Transverse colon (tissue), 4 donors: Measurements from ENCODE around the gene ANKRD33. TPM values are rescaled to one million over a fixed set of nuclear protein-coding genes. Genes with fewer than 3 reads are reported as not detected.

Experiments
- DNase-seq: peaks from one replicate; pipeline ENCODE4 v3.0.0-alpha.2; 2019
- H3K27ac ChIP-seq, 4 donors: fragments of 200-600 bp; sonication (generic); 2 replicates each; pipeline ENCODE4 v1.5.1; 2016 to 2018; ENCODE audit warnings: inconsistent platforms in 4 of 4
- H3K27me3 ChIP-seq: fragments of 200-600 bp; sonication (generic); 2 replicates; pipeline ENCODE4 v1.5.1; 2017; ENCODE audit warnings: inconsistent platforms
- H3K36me3 ChIP-seq, 4 donors: fragments of 200-600 bp; sonication (generic); 2 replicates each; pipeline ENCODE4 v1.5.1; 2017 to 2019; ENCODE audit warnings: inconsistent platforms in 4 of 4
- H3K4me1 ChIP-seq, 4 donors: fragments of 200-600 bp; sonication (generic); 2 replicates each; pipeline ENCODE4 v1.5.1; 2017 to 2020; ENCODE audit warnings: inconsistent platforms in 4 of 4
- H3K4me3 ChIP-seq, 4 donors: fragments of 200-600 bp; sonication (generic); 1 replicate in 1 of 4; 2 replicates in 3 of 4; pipeline versions ENCODE4 v1.5.1 to v1.6.1; 2017 to 2019; ENCODE audit warnings: inconsistent platforms in 4 of 4
- H3K9me3 ChIP-seq, 2 donors: fragments of 200-600 bp; sonication (generic); 2 replicates each; pipeline ENCODE4 v1.5.1; 2017 to 2019; ENCODE audit warnings: inconsistent platforms in 2 of 2
- CTCF ChIP-seq, 5 experiments: fragments of 200-600 bp in 3 of 5; fragments of 450-650 bp in 2 of 5; sonication (generic) in 3 of 5; IDR thresholded peaks; 1 replicate in 2 of 5; 2 replicates in 3 of 5; pipeline ENCODE4 v1.5.1; 2016 to 2017; ENCODE audit warnings: antibody characterized with exemption in 5 of 5, inconsistent platforms in 3 of 5, mild to moderate bottlenecking in 2 of 5, moderate library complexity in 1 of 5
- EP300 ChIP-seq: sonication (generic); formaldehyde crosslinking; IDR thresholded peaks from one replicate; pipeline ENCODE4 v1.6.1; 2017; ENCODE audit warnings: antibody characterized with exemption, low read depth
- POLR2A ChIP-seq: fragments of 450-650 bp; IDR thresholded peaks from one replicate; pipeline ENCODE4 v1.6.1; 2016; ENCODE audit warnings: antibody characterized with exemption, mild to moderate bottlenecking, moderate library complexity
- POLR2AphosphoS5 ChIP-seq, 3 donors: sonication (generic); formaldehyde crosslinking; IDR thresholded peaks; one replicate each; pipeline ENCODE4 v1.6.1; 2016; ENCODE audit warnings: antibody characterized with exemption in 3 of 3
- WGBS, 2 donors: methylation state at CpG; one replicate each; pipeline ENCODE4 v1.1.5; 2018; ENCODE audit warnings: low coverage in 1 of 2; 5-methylcytosine and 5-hydroxymethylcytosine counted together
- in situ Hi-C, 4 donors: fragments of 200-750 bp; cut with MboI; loops; one replicate each; pipeline versions ENCODE4 v1.15.0 to v1.15.1; 2017; ENCODE audit warnings: low sequenced_read_pairs in 3 of 4, low pct_ligation_motif_present in 1 of 4, low pct_unique_long_range_greater_than_20kb in 1 of 4
- intact Hi-C: fragments of 100-400 bp; cut with DNase I; formaldehyde crosslinking; loops from one replicate; pipeline ENCODE4 v1.15.1; 2023; ENCODE audit warnings: low total_unique reads
- total RNA-seq, 4 donors: library from RNA; depleted of rRNA; stranded (reverse); fragments of >200 nt; gene quantifications; one replicate each; pipeline ENCODE4 v1.1.0, GENCODE V29; 2016

The ANKRD33 gene
- total RNA-seq, 4 donors from 2014 or later: not detected

GRCh38 chr12:51905471-51906429 is 17.8 kb downstream of the ANKRD33 start:
- Histone ChIP-seq H3K27ac (peak overlapping the region; percentile 80 to 87 (median 86)), H3K27me3 (peaks cover 3% of the 10 kb centered on the region), H3K9me3 (no peaks in the 10 kb centered on the region), H3K4me1 (peaks cover 16 to 43% (median 31%) of the 10 kb centered on the region in 4 donors), H3K4me3 (no peak overlapping the region), H3K36me3 (no peaks in the 10 kb centered on the region)
- TF ChIP-seq EP300 (no peak), POLR2AphosphoS5 (IDR thresholded peaks at IDR 0.05) (peak; percentile 9 to 41 (median 37))
- in situ Hi-C loops (no loop called here), intact Hi-C loops (no loop called here)
- peak; percentile 78 for DNase-seq
- 29 to 42% methylated on average over 5 to 17 of the region's 18 CpGs for WGBS, 2 donors

- no peak for TF ChIP-seq EP300
- TF ChIP-seq CTCF (IDR thresholded peaks at IDR 0.05): no peak
- TF ChIP-seq POLR2A: no peak
- no peak for TF ChIP-seq POLR2AphosphoS5 (IDR thresholded peaks at IDR 0.05)
- in situ Hi-C loops (no loop called here), intact Hi-C loops (no loop called here)
- WGBS, 2 donors: 41% methylated on average over 23 of the region's 23 CpGs; no CpG with 5 or more reads in 1 of the 2 donors
- H3K9me3 ChIP-seq: no peaks in the 10 kb centered on the region
- peak overlapping the region; percentile 80 to 87 (median 86) for H3K27ac ChIP-seq
- peaks cover 16 to 43% (median 30%) of the 10 kb centered on the region in 4 donors for H3K4me1 ChIP-seq
- peaks cover 3% of the 10 kb centered on the region for H3K27me3 ChIP-seq
- no peak for DNase-seq
- peak overlapping the region in 3 of 4 donors; percentile 52 to 59 (median 56) for H3K4me3 ChIP-seq
- no peaks in the 10 kb centered on the region for H3K36me3 ChIP-seq
Measured at GRCh38 chr12:51906430-51907082, 18.7 kb downstream of the ANKRD33 start.

- Histone ChIP-seq H3K27ac (peak within 1 kb of the TSS; percentile 80 to 87 (median 86)), H3K9me3 (no peaks in the 10 kb centered on the region), H3K4me3 (peak within 1 kb of the TSS; percentile 18 to 59 (median 54)), H3K4me1 (peaks cover 16 to 48% (median 35%) of the 10 kb centered on the region in 4 donors), H3K36me3 (no peaks in the 10 kb centered on the region), H3K27me3 (peaks cover 3% of the 10 kb centered on the region)
- 13% methylated on average over 64 of the region's 74 CpGs; no CpG with 5 or more reads in 1 of the 2 donors for WGBS, 2 donors
- peak in 2 of 3 donors; percentile 29 to 54 for TF ChIP-seq POLR2AphosphoS5 (IDR thresholded peaks at IDR 0.05)
- no peak for TF ChIP-seq CTCF (IDR thresholded peaks at IDR 0.05)
- intact Hi-C loops: no loop called here
- peak; percentile 61 for DNase-seq
- in situ Hi-C loops: no loop called here
Measured at GRCh38 chr12:51907083-51907855, 19.4 kb downstream of the ANKRD33 start, which contains the start of gene ACVRL1. Gene ACVRL1 (plus strand): TSS chr12:51907504. CDS start chr12:51912475, 4,971 bp downstream.

- DNase-seq: no peak
- H3K4me1 ChIP-seq: peaks cover 16 to 55% (median 36%) of the 10 kb centered on the region in 4 donors
- H3K27ac ChIP-seq: peak overlapping the region; percentile 80 to 87 (median 86)
- H3K27me3 ChIP-seq: peaks cover 3% of the 10 kb centered on the region
- in situ Hi-C loops: no loop called here
- WGBS, 2 donors: 51 to 66% methylated on average over 3 to 7 of the region's 7 CpGs
- peak overlapping the region; percentile 18 to 59 (median 54) for H3K4me3 ChIP-seq
- no peaks in the 10 kb centered on the region for H3K36me3 ChIP-seq
- no peaks in the 10 kb centered on the region for H3K9me3 ChIP-seq
- intact Hi-C loops: no loop called here
- TF ChIP-seq POLR2A (no peak), POLR2AphosphoS5 (IDR thresholded peaks at IDR 0.05) (no peak), CTCF (IDR thresholded peaks at IDR 0.05) (no peak), EP300 (no peak)
Measured at GRCh38 chr12:51907856-51908425, 20.0 kb downstream of the ANKRD33 start.
